Activated CD8-positive, alpha-beta T cell treated with anti-CD3 and anti-CD28 coated beads, Interleukin-2, amount 10 ng/mL, durations not matched to agents 7 days and 5 days (primary cell): ENCODE data around the gene NANP. TPM values are rescaled to one million over a fixed set of nuclear protein-coding genes. Genes with fewer than 3 reads are reported as not detected.
"Not testable (repeated sequence)": the region's sequence is repeated elsewhere in the genome, so short reads cannot be mapped to it uniquely, and the experiment has no call there.

ENCODE experiments used
- ATAC-seq: fragments of 150-1000 bp; cut with Tn5 transposase; one replicate; pipeline ENCODE4 v1.10.0; 2021; ENCODE audit warnings: moderate library complexity
- CTCF ChIA-PET: fragments of 350-600 bp; sonication (Branson Sonifier 250); formaldehyde crosslinking; loops from one replicate; lab custom pipeline; 2021; ENCODE audit warnings: antibody characterized with exemption; lab: Charles Lee
- POLR2A ChIA-PET: fragments of 350-600 bp; sonication (Branson Sonifier 250); formaldehyde crosslinking; loops from one replicate; lab custom pipeline; 2021; ENCODE audit warnings: antibody characterized with exemption; lab: Charles Lee
- DNase-seq: peaks from one replicate; pipeline ENCODE4 v3.0.0-alpha.2; 2020
- H3K27ac Mint-ChIP-seq: one replicate; pipeline ENCODE4 v1.8.0; 2021; ENCODE audit warnings: mild to moderate bottlenecking, mixed read lengths
- H3K27me3 Mint-ChIP-seq: one replicate; pipeline ENCODE4 v1.8.0; 2021; ENCODE audit warnings: low read depth, mixed read lengths
- H3K36me3 Mint-ChIP-seq: one replicate; pipeline ENCODE4 v1.8.0; 2021; ENCODE audit warnings: low read depth, mixed read lengths
- H3K4me1 Mint-ChIP-seq: one replicate; pipeline ENCODE4 v1.8.0; 2021; ENCODE audit warnings: low read depth, mixed read lengths
- H3K4me3 Mint-ChIP-seq: one replicate; pipeline ENCODE4 v1.8.0; 2021; ENCODE audit warnings: mild to moderate bottlenecking, mixed read lengths
- H3K9me3 Mint-ChIP-seq: one replicate; pipeline ENCODE4 v1.8.0; 2022; ENCODE audit warnings: mixed read lengths; ENCODE audit not compliant: insufficient read depth
- total RNA-seq, 2 experiments: library from RNA; stranded (reverse); gene quantifications; one replicate each; pipeline ENCODE4 v1.2.3, GENCODE V29; 2021

NANP gene
- total RNA-seq, 2 experiments from 2014 or later = 4.9 to 5.0 TPM

DNA sequence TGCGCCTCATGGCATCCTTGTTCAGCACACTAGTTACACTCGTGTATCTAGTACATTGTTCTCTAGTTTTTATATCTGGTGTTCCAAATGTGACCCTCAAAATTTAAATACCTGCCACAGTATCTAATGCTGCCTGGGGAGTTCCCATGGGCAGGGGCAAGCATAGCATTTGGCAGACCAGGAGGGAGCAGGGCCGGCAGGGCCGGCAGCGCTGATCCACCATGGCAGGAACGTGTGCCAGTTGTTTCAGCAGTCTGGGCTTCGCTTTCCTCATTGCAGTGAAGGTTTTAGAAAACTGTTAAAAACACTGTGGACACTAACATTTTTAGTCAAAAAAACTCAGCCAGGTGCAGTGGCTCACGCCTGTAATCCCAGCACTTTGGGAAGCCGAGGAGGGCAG, 19.2 kb downstream of the NANP start:
- Mint-ChIP-seq H3K27me3 (no peaks in the 10 kb centered on the region), H3K36me3 (no peaks in the 10 kb centered on the region), H3K27ac (no peak overlapping the region), H3K4me1 (peaks cover 2% of the 10 kb centered on the region), H3K4me3 (no peak overlapping the region), H3K9me3 (no peaks in the 10 kb centered on the region)
- DNase-seq = no peak
- ChIA-PET CTCF (no interaction called here), POLR2A (interaction anchor here (0.6 kb wide), 1 partner anchor 27 kb away, joined by 3 read pairs; no protein-coding TSS in a partner anchor)
- no peak for ATAC-seq

DNA sequence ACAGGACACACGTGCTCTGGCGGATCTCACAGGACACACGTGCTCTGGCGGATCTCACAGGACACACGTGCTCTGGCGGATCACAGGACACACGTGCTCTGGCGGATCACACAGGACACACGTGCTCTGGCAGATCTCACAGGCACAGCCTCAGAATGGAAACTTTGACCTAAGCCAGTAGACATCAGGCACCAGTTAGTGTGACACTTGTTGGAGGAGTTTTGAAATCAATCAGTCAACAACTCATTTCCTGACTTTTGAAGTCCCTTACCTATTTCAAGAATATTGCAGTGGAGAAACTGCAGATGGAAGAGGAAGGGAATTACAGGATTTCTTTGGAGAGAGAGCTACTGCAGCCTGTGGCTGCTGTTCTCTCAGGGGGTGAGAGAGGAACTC, 20.9 kb downstream of the NANP start:
- H3K27me3 Mint-ChIP-seq, POLR2A ChIA-PET, DNase-seq, ATAC-seq, H3K36me3 Mint-ChIP-seq, H3K27ac Mint-ChIP-seq, H3K9me3 Mint-ChIP-seq, H3K4me1 Mint-ChIP-seq, CTCF ChIA-PET, H3K4me3 Mint-ChIP-seq: not testable (repeated sequence)

DNA sequence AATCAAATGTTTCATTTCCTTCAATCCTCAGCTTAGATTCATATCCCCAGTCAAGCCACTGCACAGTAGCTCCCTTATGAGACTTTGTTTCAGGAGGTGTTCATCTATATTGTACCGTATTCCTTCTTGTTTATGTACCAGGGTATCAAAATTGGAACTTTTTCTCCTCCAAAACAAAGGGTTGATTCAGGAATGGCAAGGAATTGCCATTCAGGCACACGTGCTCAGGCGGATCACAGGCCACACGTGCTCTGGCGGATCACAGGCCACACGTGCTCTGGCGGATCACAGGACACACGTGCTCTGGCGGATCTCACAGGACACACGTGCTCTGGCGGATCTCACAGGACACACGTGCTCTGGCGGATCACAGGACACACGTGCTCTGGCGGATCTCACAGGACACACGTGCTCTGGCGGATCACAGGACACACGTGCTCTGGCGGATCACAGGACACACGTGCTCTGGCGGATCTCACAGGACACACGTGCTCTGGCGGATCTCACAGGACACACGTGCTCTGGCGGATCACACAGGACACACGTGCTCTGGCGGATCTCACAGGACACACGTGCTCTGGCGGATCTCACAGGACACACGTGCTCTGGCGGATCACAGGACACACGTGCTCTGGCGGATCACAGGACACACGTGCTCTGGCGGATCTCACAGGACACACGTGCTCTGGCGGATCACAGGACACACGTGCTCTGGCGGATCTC, 21.5 kb downstream of the NANP start:
- DNase-seq, H3K9me3 Mint-ChIP-seq, POLR2A ChIA-PET, CTCF ChIA-PET, H3K4me3 Mint-ChIP-seq, H3K4me1 Mint-ChIP-seq, ATAC-seq, H3K27me3 Mint-ChIP-seq, H3K36me3 Mint-ChIP-seq, H3K27ac Mint-ChIP-seq: not testable (repeated sequence)

DNA sequence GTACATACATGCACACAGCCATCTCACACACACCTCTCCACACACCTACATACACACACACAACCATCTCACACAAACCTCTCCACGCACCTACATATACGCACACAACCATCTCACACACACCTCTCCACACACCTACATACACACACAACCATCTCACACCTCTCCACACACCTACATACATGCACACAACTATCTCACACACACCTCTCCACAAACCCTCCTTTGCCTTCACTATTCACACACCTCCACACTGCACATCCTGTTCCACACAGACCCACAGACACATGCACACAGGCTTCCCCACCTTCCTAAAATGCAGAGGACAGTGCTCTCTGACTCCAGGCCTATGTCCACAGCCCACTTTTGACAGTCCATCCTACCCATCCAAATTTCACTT, 22.2 kb downstream of the NANP start:
- no peaks in the 10 kb centered on the region for H3K9me3 Mint-ChIP-seq
- ChIA-PET POLR2A (no interaction called here), CTCF (no interaction called here)
- no peaks in the 10 kb centered on the region for H3K36me3 Mint-ChIP-seq
- no peak overlapping the region for H3K27ac Mint-ChIP-seq
- no peaks in the 10 kb centered on the region for H3K27me3 Mint-ChIP-seq
- ATAC-seq (no peak), DNase-seq (no peak)
- no peak overlapping the region for H3K4me3 Mint-ChIP-seq
- no peaks in the 10 kb centered on the region for H3K4me1 Mint-ChIP-seq

DNA sequence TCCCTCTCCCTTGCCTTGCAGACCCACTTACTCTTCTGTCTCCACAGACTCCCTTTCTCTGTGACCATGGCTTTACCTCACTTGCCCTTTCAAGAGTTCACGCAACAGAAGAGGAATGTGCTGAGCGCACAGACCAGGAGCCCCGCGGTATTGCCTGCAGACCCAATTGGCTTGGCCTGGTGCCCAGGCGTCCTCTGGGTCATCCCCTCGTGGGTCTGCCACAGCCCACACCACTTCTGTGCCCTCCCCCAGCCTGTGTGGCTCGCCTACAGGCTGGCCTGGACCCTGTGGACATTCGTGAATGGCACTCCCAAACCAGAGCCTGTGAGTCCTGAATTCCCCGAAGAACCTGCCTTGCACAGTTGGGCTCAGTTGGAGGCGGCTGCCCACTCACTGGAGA, 23.2 kb downstream of the NANP start:
- POLR2A ChIA-PET = no interaction called here
- Mint-ChIP-seq H3K4me1 (no peaks in the 10 kb centered on the region), H3K9me3 (no peaks in the 10 kb centered on the region), H3K27me3 (no peaks in the 10 kb centered on the region), H3K4me3 (no peak overlapping the region), H3K36me3 (no peaks in the 10 kb centered on the region), H3K27ac (no peak overlapping the region)
- ATAC-seq (no peak), DNase-seq (no peak)
- CTCF ChIA-PET = no interaction called here

DNA sequence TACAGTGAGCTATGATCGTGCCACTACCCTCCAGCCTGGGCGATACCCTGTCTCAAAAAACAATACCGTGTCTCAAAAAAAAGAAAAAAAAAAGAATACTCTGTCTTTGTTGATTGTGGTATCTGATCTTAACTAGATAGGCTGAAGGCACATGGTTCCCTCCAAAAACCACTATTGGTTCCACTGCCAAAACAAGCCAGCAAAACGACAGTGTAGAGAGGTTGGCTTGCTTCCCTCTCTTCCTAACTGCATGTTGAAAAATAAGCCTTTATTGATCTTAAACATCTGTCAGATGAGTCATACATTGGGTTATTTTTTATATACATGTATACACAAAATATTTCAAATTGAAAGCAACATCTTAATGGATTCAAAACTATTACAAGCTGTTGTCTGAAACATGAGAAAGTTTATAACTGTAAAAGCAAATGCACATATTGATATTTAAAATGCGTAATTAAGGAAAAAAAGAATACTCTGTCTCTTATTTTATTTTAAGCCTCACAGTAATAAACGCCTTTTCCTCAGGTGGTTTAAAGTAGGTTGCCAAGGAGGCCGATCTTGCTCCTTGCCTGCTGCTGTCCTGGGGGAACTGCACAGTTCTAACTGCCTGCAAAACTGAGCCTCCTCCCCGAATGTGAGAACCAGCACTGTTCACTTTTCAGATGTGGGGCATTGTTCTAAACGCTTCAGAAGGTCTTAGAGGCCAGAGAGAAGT, 31.5 kb downstream of the NANP start:
- no peak overlapping the region for H3K4me3 Mint-ChIP-seq
- H3K9me3 Mint-ChIP-seq = no peaks in the 10 kb centered on the region
- CTCF ChIA-PET = no interaction called here
- H3K27me3 Mint-ChIP-seq = peaks cover 9% of the 10 kb centered on the region
- ATAC-seq (no peak), DNase-seq (no peak)
- POLR2A ChIA-PET = no interaction called here
- H3K4me1 Mint-ChIP-seq = no peaks in the 10 kb centered on the region
- H3K36me3 Mint-ChIP-seq = no peaks in the 10 kb centered on the region
- H3K27ac Mint-ChIP-seq = no peak overlapping the region

DNA sequence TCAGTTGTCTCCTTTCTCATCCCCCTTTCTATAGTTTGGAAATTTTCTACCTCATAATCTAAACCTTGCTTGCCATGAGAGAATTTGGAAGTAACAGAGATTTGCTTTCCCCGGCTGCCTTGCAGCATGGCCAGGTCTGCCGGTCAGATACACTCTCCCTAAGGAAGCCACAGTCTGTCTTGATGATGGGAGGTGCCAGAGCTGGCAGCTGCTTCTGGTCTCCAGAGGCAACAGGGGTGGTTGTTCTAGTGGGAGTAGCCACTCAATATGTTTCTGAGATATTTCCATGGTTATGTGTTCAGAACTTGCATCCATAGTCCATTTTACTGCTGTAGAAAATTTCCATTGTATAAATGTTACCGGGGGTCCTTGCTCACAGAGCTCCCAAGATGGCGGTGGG, 33.0 kb downstream of the NANP start:
- ATAC-seq, DNase-seq, H3K27me3 Mint-ChIP-seq, H3K4me1 Mint-ChIP-seq, H3K9me3 Mint-ChIP-seq, POLR2A ChIA-PET, H3K36me3 Mint-ChIP-seq, CTCF ChIA-PET, H3K27ac Mint-ChIP-seq, H3K4me3 Mint-ChIP-seq: not testable (repeated sequence)

DNA sequence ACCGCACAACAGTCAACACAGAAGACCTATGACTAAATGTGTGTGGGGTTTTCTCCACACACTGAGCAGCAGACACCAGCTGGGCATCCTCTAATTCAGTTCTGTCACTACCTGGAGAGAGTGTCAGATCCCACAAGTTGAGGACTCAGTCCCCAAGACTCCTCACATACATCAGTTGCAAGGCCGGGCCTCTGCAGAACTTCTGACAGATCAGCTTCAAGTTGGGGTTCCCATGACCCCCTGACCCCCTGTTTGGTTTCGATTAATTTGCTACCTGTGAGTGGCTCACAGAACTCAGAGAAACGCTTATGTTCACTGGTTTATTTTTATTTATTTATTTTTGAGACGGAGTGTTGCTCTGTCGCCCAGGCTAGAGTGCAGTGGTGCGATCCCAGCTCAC, 35.3 kb downstream of the NANP start:
- DNase-seq (no peak), ATAC-seq (no peak)
- Mint-ChIP-seq H3K4me1 (peaks cover 10% of the 10 kb centered on the region), H3K4me3 (no peak overlapping the region), H3K27me3 (peaks cover 10% of the 10 kb centered on the region), H3K27ac (no peak overlapping the region), H3K9me3 (no peaks in the 10 kb centered on the region), H3K36me3 (no peaks in the 10 kb centered on the region)
- ChIA-PET POLR2A (no interaction called here), CTCF (no interaction called here)

DNA sequence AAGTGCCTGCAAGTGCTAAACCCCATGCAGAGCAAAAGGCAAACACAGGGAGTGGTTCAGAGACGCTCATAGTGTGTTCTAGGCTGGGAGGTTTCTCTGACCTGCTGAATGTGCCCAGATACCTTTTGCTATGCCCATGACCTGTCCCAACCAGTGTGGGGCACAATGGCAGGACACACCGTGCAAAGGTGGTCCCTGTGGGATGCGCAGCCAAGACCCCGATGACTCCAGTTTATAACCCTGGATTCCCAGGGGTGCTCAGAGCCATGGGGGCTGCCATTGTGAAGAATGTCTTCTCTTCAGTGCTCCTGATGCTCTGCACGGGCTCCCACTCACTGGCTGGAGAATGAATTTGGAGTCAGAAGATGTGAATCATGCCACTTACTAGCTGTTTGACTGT, 36.3 kb downstream of the NANP start:
- no peaks in the 10 kb centered on the region for H3K9me3 Mint-ChIP-seq
- H3K4me1 Mint-ChIP-seq = peaks cover 10% of the 10 kb centered on the region
- H3K4me3 Mint-ChIP-seq = no peak overlapping the region
- ATAC-seq (no peak), DNase-seq (no peak)
- POLR2A ChIA-PET = no interaction called here
- no peaks in the 10 kb centered on the region for H3K36me3 Mint-ChIP-seq
- H3K27ac Mint-ChIP-seq = no peak overlapping the region
- CTCF ChIA-PET = no interaction called here
- H3K27me3 Mint-ChIP-seq = peaks cover 7% of the 10 kb centered on the region

DNA sequence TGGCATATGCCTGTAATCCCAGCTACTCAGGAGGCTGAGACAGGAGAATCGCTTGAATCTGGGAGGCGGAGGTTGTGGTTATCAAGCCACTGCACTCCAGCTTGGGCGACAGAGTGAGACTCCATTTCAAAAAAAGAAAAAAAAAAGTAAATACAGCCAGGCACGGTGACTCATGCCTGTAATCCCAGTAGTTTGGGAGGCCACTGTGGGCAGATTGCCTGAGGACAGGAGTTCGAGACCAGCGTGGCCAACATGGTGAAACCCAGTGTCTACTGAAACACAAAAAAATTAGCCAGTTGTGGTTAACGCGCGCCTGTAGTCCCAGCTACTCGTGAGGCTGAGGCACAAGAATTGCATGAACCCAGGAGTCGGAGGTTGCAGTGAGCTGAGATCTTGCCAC, 36.9 kb downstream of the NANP start:
- no peak for DNase-seq
- Mint-ChIP-seq H3K9me3 (no peaks in the 10 kb centered on the region), H3K36me3 (no peaks in the 10 kb centered on the region), H3K27ac (no peak overlapping the region), H3K4me1 (peaks cover 10% of the 10 kb centered on the region), H3K4me3 (no peak overlapping the region), H3K27me3 (peaks cover 6% of the 10 kb centered on the region)
- ChIA-PET CTCF (no interaction called here), POLR2A (no interaction called here)
- ATAC-seq = no peak

DNA sequence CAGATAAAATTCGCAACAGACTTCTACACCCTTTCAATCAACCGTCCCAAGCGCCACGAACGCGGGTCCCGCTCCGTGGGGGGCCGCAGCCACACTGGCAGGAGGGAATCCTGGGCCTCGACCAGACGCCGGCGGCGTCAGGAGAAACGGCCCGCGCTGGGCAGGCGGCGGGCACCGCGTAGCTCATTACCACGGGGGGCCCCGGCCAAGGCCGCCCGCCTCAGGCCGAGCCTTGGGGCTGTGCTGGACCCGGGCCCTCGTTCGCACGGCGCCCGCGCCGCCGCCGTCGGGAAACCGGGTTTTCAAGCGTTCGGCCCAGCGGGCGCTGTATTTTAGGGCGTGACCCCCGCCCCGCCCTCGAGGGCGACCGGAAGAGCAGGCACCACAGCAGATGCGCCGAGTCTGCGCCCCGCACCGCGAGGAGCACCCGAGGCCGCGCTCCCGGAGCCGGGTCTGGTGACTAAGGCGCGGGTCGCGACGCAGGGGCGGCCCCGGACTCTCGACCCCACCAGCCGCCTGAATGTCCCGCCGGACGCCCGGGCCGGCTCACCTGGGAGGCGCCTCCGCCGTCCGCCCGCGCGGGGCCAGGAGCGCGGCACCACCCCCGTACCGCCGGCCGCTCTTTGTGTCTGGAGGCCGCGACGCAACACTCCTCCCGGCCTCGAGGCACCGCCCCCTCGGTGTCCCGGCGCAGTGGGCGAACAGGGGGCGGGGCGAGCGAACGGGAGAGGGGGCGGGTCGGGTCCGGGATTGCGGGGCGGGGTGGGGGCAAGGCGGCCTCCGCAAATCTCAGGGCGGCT, 38.7 kb downstream of the NANP start, which contains the start of gene NINL:
NINL (minus strand) TSS at position 627 of the 800 bp plus-strand sequence. CDS start 58,944 bp downstream, outside the sequence.
- ChIA-PET POLR2A (interaction anchor here (1.0 kb wide), 1 partner anchor 11 kb away, joined by 3 read pairs; no protein-coding TSS in a partner anchor), CTCF (no interaction called here)
- Mint-ChIP-seq H3K27me3 (peaks cover 6% of the 10 kb centered on the region), H3K36me3 (no peaks in the 10 kb centered on the region), H3K4me3 (peak within 1 kb of the TSS; percentile 69), H3K4me1 (peaks cover 10% of the 10 kb centered on the region), H3K27ac (peak within 1 kb of the TSS; percentile 60), H3K9me3 (no peaks in the 10 kb centered on the region)
- ATAC-seq (peak; percentile 89), DNase-seq (peak; percentile 60)

DNA sequence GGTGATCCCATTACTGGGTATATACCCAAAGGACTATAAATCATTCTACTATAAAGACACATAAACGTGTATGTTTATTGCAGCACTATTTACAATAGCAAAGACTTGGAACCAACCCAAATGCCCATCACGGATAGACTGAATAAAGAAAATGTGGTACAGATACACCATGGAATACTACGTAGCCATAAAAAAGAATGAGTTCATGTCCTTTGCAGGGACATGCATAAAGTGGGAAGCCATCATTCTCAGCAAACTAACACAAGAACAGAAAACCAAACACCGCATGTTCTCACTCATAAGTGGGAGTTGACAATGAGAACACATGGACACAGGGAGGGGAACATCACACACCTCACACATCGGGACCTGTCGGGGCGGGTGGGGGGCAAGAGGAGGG, 40.2 kb downstream of the NANP start:
- H3K4me3 Mint-ChIP-seq = peak overlapping the region; percentile 37
- H3K36me3 Mint-ChIP-seq, CTCF ChIA-PET, H3K27me3 Mint-ChIP-seq, DNase-seq, H3K9me3 Mint-ChIP-seq, POLR2A ChIA-PET, ATAC-seq: not testable (repeated sequence)
- peaks cover 10% of the 10 kb centered on the region for H3K4me1 Mint-ChIP-seq
- peak overlapping the region; percentile 45 for H3K27ac Mint-ChIP-seq
